ENCODE measurements around the gene RPP38. TPM values are rescaled to one million over a fixed set of nuclear protein-coding genes. Genes with fewer than 3 reads are reported as not detected.

Gene RPP38
- total and polyA plus RNA-seq, 2 experiments from 2014 or later = 8.0 to 22.1 TPM

GRCh38 chr10:15144788-15145187 is 47.6 kb downstream of the RPP38 start:
- no peak overlapping the region for H3K27ac ChIP-seq
- 57 to 64% methylated on average over 4 of the region's 4 CpGs for WGBS, 2 experiments (ENCODE audit: low coverage in 1 of 2, low lambda C conversion rate in 2 of 2, missing lambda C conversion rate in 2 of 2)
- no peak overlapping the region for H2AFZ ChIP-seq

GRCh38 chr10:15146366-15146765 is 49.2 kb downstream of the RPP38 start:
- no peaks in the 10 kb centered on the region for H3F3A ChIP-seq (ENCODE audit: insufficient read depth)
- peaks cover 7% of the 10 kb centered on the region; the same call in 1 of the 2 replicates for H3K4me1 ChIP-seq (ENCODE audit: insufficient read depth)
- no peaks in the 10 kb centered on the region for H3K9me3 ChIP-seq (ENCODE audit: low read depth)
- H3K27ac ChIP-seq = no peak overlapping the region
- no peaks in the 10 kb centered on the region; the same call in 1 of the 2 replicates for H4K20me1 ChIP-seq (ENCODE audit: insufficient read depth)
- no peak overlapping the region for H2AFZ ChIP-seq
- H3K4me3 ChIP-seq = no peak overlapping the region
- H3K79me2 ChIP-seq (ENCODE audit: insufficient read depth) = peaks cover 99% of the 10 kb centered on the region
- no peak overlapping the region for H3K4me2 ChIP-seq (ENCODE audit: unreplicated experiment)
- in situ Hi-C loops (cut with MboI) = no loop called here
- no peaks in the 10 kb centered on the region for H3K27me3 ChIP-seq (replicated peaks; ENCODE audit: insufficient read depth)
- no peaks in the 10 kb centered on the region for H3K36me3 ChIP-seq (ENCODE audit: low read depth)
- DNase-seq = no peak
- TF ChIP-seq EZH2 (IDR thresholded peaks at IDR 0.05; ENCODE audit: insufficient read depth, poor library complexity, severe bottlenecking) (no peak), EZH2phosphoT487 (IDR thresholded peaks at IDR 0.05; ENCODE audit: insufficient read depth, low read depth) (no peak)
- 73 to 76% methylated on average over 7 of the region's 7 CpGs for WGBS, 2 experiments (ENCODE audit: low coverage in 1 of 2, low lambda C conversion rate in 2 of 2, missing lambda C conversion rate in 2 of 2)
- H3K9me2 ChIP-seq (ENCODE audit: insufficient read depth) = no peaks in the 10 kb centered on the region
- no peak overlapping the region for H3K9ac ChIP-seq

More at GRCh38 chr10:15144788-15145187, 47.6 kb downstream of the RPP38 start:
- Histone ChIP-seq H3K4me2 (ENCODE audit: unreplicated experiment) (peak overlapping the region; percentile 0), H4K20me1 (ENCODE audit: insufficient read depth) (no peaks in the 10 kb centered on the region; the same call in 1 of the 2 replicates), H3K9ac (no peak overlapping the region), H3K9me3 (ENCODE audit: low read depth) (no peaks in the 10 kb centered on the region), H3K9me2 (ENCODE audit: insufficient read depth) (no peaks in the 10 kb centered on the region), H3K27me3 (replicated peaks; ENCODE audit: insufficient read depth) (no peaks in the 10 kb centered on the region), H3F3A (ENCODE audit: insufficient read depth) (no peaks in the 10 kb centered on the region), H3K4me3 (no peak overlapping the region), H3K4me1 (ENCODE audit: insufficient read depth) (peaks cover 7% of the 10 kb centered on the region; the same call in 1 of the 2 replicates), H3K79me2 (ENCODE audit: insufficient read depth) (peaks cover 93% of the 10 kb centered on the region), H3K36me3 (ENCODE audit: low read depth) (0 out of 2 replicates have a peak, but pooled peaks cover 9% of the 10 kb centered on the region)
- TF ChIP-seq EZH2 (IDR thresholded peaks at IDR 0.05; ENCODE audit: insufficient read depth, poor library complexity, severe bottlenecking) = no peak
- no peak for TF ChIP-seq EZH2phosphoT487 (IDR thresholded peaks at IDR 0.05; ENCODE audit: insufficient read depth, low read depth)
- in situ Hi-C loops (cut with MboI) = no loop called here
- DNase-seq = peak; percentile 63

GRCh38 chr10:15147594-15148392 is 50.6 kb downstream of the RPP38 start:
- Histone ChIP-seq H3K9me2 (ENCODE audit: insufficient read depth) (no peaks in the 10 kb centered on the region), H3K36me3 (ENCODE audit: low read depth) (no peaks in the 10 kb centered on the region), H3F3A (ENCODE audit: insufficient read depth) (no peaks in the 10 kb centered on the region), H3K4me1 (ENCODE audit: insufficient read depth) (peaks cover 7% of the 10 kb centered on the region; the same call in 1 of the 2 replicates), H2AFZ (no peak overlapping the region), H3K27me3 (replicated peaks; ENCODE audit: insufficient read depth) (no peaks in the 10 kb centered on the region), H3K9me3 (ENCODE audit: low read depth) (no peaks in the 10 kb centered on the region), H4K20me1 (ENCODE audit: insufficient read depth) (no peaks in the 10 kb centered on the region), H3K27ac (no peak overlapping the region), H3K4me3 (no peak overlapping the region), H3K79me2 (ENCODE audit: insufficient read depth) (peaks cover 99% of the 10 kb centered on the region), H3K9ac (no peak overlapping the region), H3K4me2 (ENCODE audit: unreplicated experiment) (no peak overlapping the region)
- TF ChIP-seq EZH2 (IDR thresholded peaks at IDR 0.05; ENCODE audit: insufficient read depth, poor library complexity, severe bottlenecking) = no peak
- TF ChIP-seq EZH2phosphoT487 (IDR thresholded peaks at IDR 0.05; ENCODE audit: insufficient read depth, low read depth) = no peak
- in situ Hi-C loops (cut with MboI) = no loop called here
- WGBS, 2 experiments (ENCODE audit: low coverage in 1 of 2, low lambda C conversion rate in 2 of 2, missing lambda C conversion rate in 2 of 2) = 95 to 98% methylated on average over 4 of the region's 4 CpGs
- no peak for DNase-seq

GRCh38 chr10:15149042-15149771 is 52.1 kb downstream of the RPP38 start:
- no peak for DNase-seq
- WGBS, 2 experiments (ENCODE audit: low coverage in 1 of 2, low lambda C conversion rate in 2 of 2, missing lambda C conversion rate in 2 of 2) = 88 to 91% methylated on average over 8 to 10 of the region's 10 CpGs
- Histone ChIP-seq H3F3A (ENCODE audit: insufficient read depth) (no peaks in the 10 kb centered on the region), H3K27me3 (replicated peaks; ENCODE audit: insufficient read depth) (no peaks in the 10 kb centered on the region), H3K9me3 (ENCODE audit: low read depth) (no peaks in the 10 kb centered on the region), H2AFZ (no peak overlapping the region), H3K27ac (no peak overlapping the region), H3K4me3 (no peak overlapping the region), H3K4me2 (ENCODE audit: unreplicated experiment) (no peak overlapping the region), H3K36me3 (ENCODE audit: low read depth) (no peaks in the 10 kb centered on the region), H3K79me2 (ENCODE audit: insufficient read depth) (peaks cover 97% of the 10 kb centered on the region), H3K4me1 (ENCODE audit: insufficient read depth) (peaks cover 7% of the 10 kb centered on the region; the same call in 1 of the 2 replicates), H4K20me1 (ENCODE audit: insufficient read depth) (no peaks in the 10 kb centered on the region), H3K9ac (no peak overlapping the region), H3K9me2 (ENCODE audit: insufficient read depth) (no peaks in the 10 kb centered on the region)
- no peak for TF ChIP-seq EZH2phosphoT487 (IDR thresholded peaks at IDR 0.05; ENCODE audit: insufficient read depth, low read depth)
- TF ChIP-seq EZH2 (IDR thresholded peaks at IDR 0.05; ENCODE audit: insufficient read depth, poor library complexity, severe bottlenecking) = no peak
- in situ Hi-C loops (cut with MboI) = no loop called here
